GM23338 (cell line): ENCODE results near the gene MOB2. TPM values are rescaled to one million over a fixed set of nuclear protein-coding genes. Genes with fewer than 3 reads are reported as not detected.
A peak's percentile ranks its signal among the peaks of the same experiment; 100 is the strongest.

Experiments used
- ATAC-seq: fragments of 200-7000 bp; cut with Tn5 transposase; 3 replicates; pipeline ENCODE4 v1.9.1; 2020
- DNase-seq: peaks from one replicate; pipeline ENCODE4 v3.0.0-alpha.2; 2015; ENCODE audit warnings: low spot score
- H2AFZ ChIP-seq: fragments of 200-600 bp; sonication (generic); 2 replicates; pipeline ENCODE4 v1.8.0; 2016; ENCODE audit warnings: antibody characterized with exemption, mild to moderate bottlenecking, moderate library complexity
- H3F3A ChIP-seq: fragments of 200-600 bp; sonication (generic); replicated peaks from 2 replicates; pipeline ENCODE4 v1.8.0; 2017; ENCODE audit warnings: antibody characterized with exemption, mixed run types, low read depth
- H3K27ac ChIP-seq: fragments of 200-600 bp; sonication (generic); 2 replicates; pipeline ENCODE4 v1.6.1; 2016; ENCODE audit warnings: low read depth
- H3K27me3 ChIP-seq: fragments of 200-600 bp; sonication (generic); 2 replicates; pipeline ENCODE4 v1.8.0; 2016; ENCODE audit warnings: mild to moderate bottlenecking, mixed run types, moderate library complexity; ENCODE audit not compliant: insufficient read depth
- H3K36me3 ChIP-seq: fragments of 200-600 bp; sonication (generic); 2 replicates; pipeline ENCODE4 v1.8.0; 2016; ENCODE audit warnings: mild to moderate bottlenecking; ENCODE audit not compliant: insufficient read depth
- H3K4me1 ChIP-seq: fragments of 200-600 bp; sonication (generic); 2 replicates; pipeline ENCODE4 v1.8.0; 2016; ENCODE audit warnings: mild to moderate bottlenecking, moderate library complexity; ENCODE audit not compliant: insufficient read depth
- H3K4me2 ChIP-seq: fragments of 200-600 bp; sonication (generic); 2 replicates; pipeline ENCODE4 v1.7.1; 2017; ENCODE audit warnings: mixed run types
- H3K4me3 ChIP-seq: fragments of 200-600 bp; sonication (generic); 2 replicates; pipeline ENCODE4 v1.6.1; 2016; ENCODE audit warnings: mixed run types
- H3K79me2 ChIP-seq: fragments of 200-600 bp; sonication (generic); replicated peaks from 2 replicates; pipeline ENCODE4 v1.8.0; 2017; ENCODE audit warnings: mild to moderate bottlenecking; ENCODE audit not compliant: insufficient read depth
- H3K9me2 ChIP-seq: fragments of 200-600 bp; sonication (generic); 2 replicates; pipeline ENCODE4 v1.8.0; 2017; ENCODE audit not compliant: insufficient read depth
- H4K20me1 ChIP-seq: fragments of 200-600 bp; sonication (generic); replicated peaks from 2 replicates; pipeline ENCODE4 v1.8.0; 2017; ENCODE audit warnings: mild to moderate bottlenecking; ENCODE audit not compliant: insufficient read depth
- H3K27ac Mint-ChIP-seq: 2 replicates; pipeline ENCODE4 v1.8.0; 2020; ENCODE audit warnings: inconsistent platforms, mild to moderate bottlenecking, moderate library complexity, mixed read lengths
- H3K27me3 Mint-ChIP-seq: 3 replicates; pipeline ENCODE4 v1.8.0; 2022; ENCODE audit warnings: low read depth, mild to moderate bottlenecking, moderate library complexity, mixed read lengths, inconsistent platforms; ENCODE audit not compliant: insufficient read depth, poor library complexity
- H3K36me3 Mint-ChIP-seq: 3 replicates; pipeline ENCODE4 v1.8.0; 2021; ENCODE audit warnings: low read depth, mild to moderate bottlenecking, inconsistent platforms, moderate library complexity, mixed read lengths
- H3K4me1 Mint-ChIP-seq: 3 replicates; pipeline ENCODE4 v1.8.0; 2020; ENCODE audit warnings: mild to moderate bottlenecking, inconsistent platforms, mixed read lengths
- H3K4me3 Mint-ChIP-seq: 3 replicates; pipeline ENCODE4 v1.8.0; 2021; ENCODE audit warnings: moderate library complexity, mild to moderate bottlenecking, inconsistent platforms, mixed read lengths
- H3K9me3 Mint-ChIP-seq: 3 replicates; pipeline ENCODE4 v1.8.0; 2020; ENCODE audit warnings: moderate library complexity, mild to moderate bottlenecking, inconsistent platforms, mixed read lengths
- polyA plus RNA-seq: library from polyadenylated mRNA; unstranded; fragments of >200 nt; fragmentation: Nextera tagmentation; extraction: Ambion mirVana; gene quantifications from 2 replicates; pipeline ENCODE4 v1.2.1, GENCODE V29; 2016
- total RNA-seq: library from RNA; depleted of rRNA; stranded (reverse); fragments of >200 nt; shearing (Covaris generic); gene quantifications from 2 replicates; pipeline ENCODE4 v1.2.3, GENCODE V29; 2014
- TF ChIP-seq, protein P1 (sequence below): IDR thresholded peaks from one replicate; pipeline ENCODE4 v1.6.1; 2018; ENCODE audit warnings: antibody characterized with exemption; ENCODE audit not compliant: unreplicated experiment
- TF ChIP-seq, protein P2 (sequence below): IDR thresholded peaks from 2 replicates; pipeline ENCODE4 v1.6.1; 2016; ENCODE audit warnings: antibody characterized with exemption

The MOB2 gene
- total and polyA plus RNA-seq, 2 experiments from 2014 or later: 10.1 to 19.7 TPM

- TF ChIP-seq, protein P1, sequence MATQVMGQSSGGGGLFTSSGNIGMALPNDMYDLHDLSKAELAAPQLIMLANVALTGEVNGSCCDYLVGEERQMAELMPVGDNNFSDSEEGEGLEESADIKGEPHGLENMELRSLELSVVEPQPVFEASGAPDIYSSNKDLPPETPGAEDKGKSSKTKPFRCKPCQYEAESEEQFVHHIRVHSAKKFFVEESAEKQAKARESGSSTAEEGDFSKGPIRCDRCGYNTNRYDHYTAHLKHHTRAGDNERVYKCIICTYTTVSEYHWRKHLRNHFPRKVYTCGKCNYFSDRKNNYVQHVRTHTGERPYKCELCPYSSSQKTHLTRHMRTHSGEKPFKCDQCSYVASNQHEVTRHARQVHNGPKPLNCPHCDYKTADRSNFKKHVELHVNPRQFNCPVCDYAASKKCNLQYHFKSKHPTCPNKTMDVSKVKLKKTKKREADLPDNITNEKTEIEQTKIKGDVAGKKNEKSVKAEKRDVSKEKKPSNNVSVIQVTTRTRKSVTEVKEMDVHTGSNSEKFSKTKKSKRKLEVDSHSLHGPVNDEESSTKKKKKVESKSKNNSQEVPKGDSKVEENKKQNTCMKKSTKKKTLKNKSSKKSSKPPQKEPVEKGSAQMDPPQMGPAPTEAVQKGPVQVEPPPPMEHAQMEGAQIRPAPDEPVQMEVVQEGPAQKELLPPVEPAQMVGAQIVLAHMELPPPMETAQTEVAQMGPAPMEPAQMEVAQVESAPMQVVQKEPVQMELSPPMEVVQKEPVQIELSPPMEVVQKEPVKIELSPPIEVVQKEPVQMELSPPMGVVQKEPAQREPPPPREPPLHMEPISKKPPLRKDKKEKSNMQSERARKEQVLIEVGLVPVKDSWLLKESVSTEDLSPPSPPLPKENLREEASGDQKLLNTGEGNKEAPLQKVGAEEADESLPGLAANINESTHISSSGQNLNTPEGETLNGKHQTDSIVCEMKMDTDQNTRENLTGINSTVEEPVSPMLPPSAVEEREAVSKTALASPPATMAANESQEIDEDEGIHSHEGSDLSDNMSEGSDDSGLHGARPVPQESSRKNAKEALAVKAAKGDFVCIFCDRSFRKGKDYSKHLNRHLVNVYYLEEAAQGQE: no peak
Measured at GRCh38 chr11:1451781-1452470, 34.7 kb downstream of the MOB2 start (continued).

- Histone ChIP-seq H3K4me3 (no peak overlapping the region), H3F3A (no peaks in the 10 kb centered on the region), H3K79me2 (no peaks in the 10 kb centered on the region), H2AFZ (no peak overlapping the region), H3K27ac (no peak overlapping the region), H3K4me2 (no peak overlapping the region), H3K27me3 (no peaks in the 10 kb centered on the region), H4K20me1 (no peaks in the 10 kb centered on the region; the same call in 1 of the 2 replicates), H3K36me3 (no peaks in the 10 kb centered on the region), H3K9me2 (no peaks in the 10 kb centered on the region), H3K4me1 (no peaks in the 10 kb centered on the region)
- H3K27ac Mint-ChIP-seq: no peak overlapping the region
- TF ChIP-seq, protein P1: peak; percentile 74
- TF ChIP-seq, protein P2, sequence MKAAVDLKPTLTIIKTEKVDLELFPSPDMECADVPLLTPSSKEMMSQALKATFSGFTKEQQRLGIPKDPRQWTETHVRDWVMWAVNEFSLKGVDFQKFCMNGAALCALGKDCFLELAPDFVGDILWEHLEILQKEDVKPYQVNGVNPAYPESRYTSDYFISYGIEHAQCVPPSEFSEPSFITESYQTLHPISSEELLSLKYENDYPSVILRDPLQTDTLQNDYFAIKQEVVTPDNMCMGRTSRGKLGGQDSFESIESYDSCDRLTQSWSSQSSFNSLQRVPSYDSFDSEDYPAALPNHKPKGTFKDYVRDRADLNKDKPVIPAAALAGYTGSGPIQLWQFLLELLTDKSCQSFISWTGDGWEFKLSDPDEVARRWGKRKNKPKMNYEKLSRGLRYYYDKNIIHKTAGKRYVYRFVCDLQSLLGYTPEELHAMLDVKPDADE: no peak
- H3K4me1 Mint-ChIP-seq: no peaks in the 10 kb centered on the region
- peaks cover 4% of the 10 kb centered on the region; the same call in 1 of the 3 replicates for H3K36me3 Mint-ChIP-seq
- DNase-seq (no peak), ATAC-seq (no peak)
- H3K27me3 Mint-ChIP-seq: peaks cover 9% of the 10 kb centered on the region
- no peak overlapping the region for H3K4me3 Mint-ChIP-seq
- no peaks in the 10 kb centered on the region for H3K9me3 Mint-ChIP-seq
Measured at GRCh38 chr11:1450949-1451710, 35.4 kb downstream of the MOB2 start.
